Mesothelial cell of epicardium (in vitro differentiated cells): ENCODE measurements around the gene SERPINE2. TPM values are rescaled to one million over a fixed set of nuclear protein-coding genes. Genes with fewer than 3 reads are reported as not detected.

Experiments
- DNase-seq, 2 experiments: peaks; one replicate each; pipeline ENCODE4 v3.0.0; 2021; ENCODE audit warnings: low spot score in 2 of 2; ENCODE audit not compliant: unreplicated experiment in 2 of 2
- H3K27ac Mint-ChIP-seq: 2 replicates; pipeline ENCODE4 v1.8.0; 2021; ENCODE audit warnings: mixed read lengths
- H3K27me3 Mint-ChIP-seq: 2 replicates; pipeline ENCODE4 v1.8.0; 2021; ENCODE audit warnings: low read depth, mixed read lengths
- H3K36me3 Mint-ChIP-seq: 2 replicates; pipeline ENCODE4 v1.8.0; 2021; ENCODE audit warnings: mixed read lengths
- H3K4me1 Mint-ChIP-seq: 2 replicates; pipeline ENCODE4 v1.8.0; 2021; ENCODE audit warnings: mixed read lengths
- H3K4me3 Mint-ChIP-seq: 2 replicates; pipeline ENCODE4 v1.8.0; 2021; ENCODE audit warnings: mild to moderate bottlenecking, moderate library complexity, mixed read lengths
- H3K9me3 Mint-ChIP-seq: 2 replicates; pipeline ENCODE4 v1.8.0; 2021; ENCODE audit warnings: mixed read lengths
- CTCF ChIP-seq: fragments of 200-600 bp; sonication (generic); IDR thresholded peaks from one replicate; pipeline ENCODE4 v1.5.0; 2021; ENCODE audit warnings: antibody characterized with exemption; ENCODE audit not compliant: unreplicated experiment
- total RNA-seq: library from RNA; stranded (reverse); gene quantifications from 3 replicates; pipeline ENCODE4 v1.2.1, GENCODE V29; 2021

The SERPINE2 gene
- total RNA-seq, 1 donor from 2014 or later: 49.9 TPM

GRCh38 chr2:224072541-224073188, 33.6 kb upstream of the SERPINE2 start:
- no peak for TF ChIP-seq CTCF
- H3K4me1 Mint-ChIP-seq: peaks cover 6% of the 10 kb centered on the region
- H3K4me3 Mint-ChIP-seq: no peak overlapping the region
- H3K9me3 Mint-ChIP-seq: no peaks in the 10 kb centered on the region
- no peak for DNase-seq
- H3K27ac Mint-ChIP-seq: peak overlapping the region; percentile 43
- H3K36me3 Mint-ChIP-seq: no peaks in the 10 kb centered on the region
- no peaks in the 10 kb centered on the region for H3K27me3 Mint-ChIP-seq

GRCh38 chr2:224069172-224069571, 30.1 kb upstream of the SERPINE2 start:
- Mint-ChIP-seq H3K4me3 (no peak overlapping the region), H3K36me3 (no peaks in the 10 kb centered on the region), H3K9me3 (no peaks in the 10 kb centered on the region), H3K4me1 (peaks cover 6% of the 10 kb centered on the region), H3K27ac (no peak overlapping the region), H3K27me3 (peaks cover 8% of the 10 kb centered on the region)
- no peak for TF ChIP-seq CTCF
- no peak for DNase-seq

GRCh38 chr2:224063298-224063648, 24.2 kb upstream of the SERPINE2 start:
- DNase-seq: no peak
- Mint-ChIP-seq H3K27me3 (peaks cover 9% of the 10 kb centered on the region), H3K9me3 (no peaks in the 10 kb centered on the region), H3K27ac (no peak overlapping the region), H3K4me3 (no peak overlapping the region), H3K36me3 (no peaks in the 10 kb centered on the region), H3K4me1 (peaks cover 4% of the 10 kb centered on the region)
- no peak for TF ChIP-seq CTCF

GRCh38 chr2:224062481-224063297, 23.6 kb upstream of the SERPINE2 start:
- Mint-ChIP-seq H3K27me3 (peaks cover 9% of the 10 kb centered on the region), H3K27ac (no peak overlapping the region), H3K9me3 (no peaks in the 10 kb centered on the region), H3K4me3 (no peak overlapping the region), H3K4me1 (peaks cover 4% of the 10 kb centered on the region), H3K36me3 (no peaks in the 10 kb centered on the region)
- TF ChIP-seq CTCF: no peak
- no peak for DNase-seq

GRCh38 chr2:224060783-224061482, 21.8 kb upstream of the SERPINE2 start:
- peaks cover 6% of the 10 kb centered on the region for H3K27me3 Mint-ChIP-seq
- no peak for TF ChIP-seq CTCF
- peaks cover 4% of the 10 kb centered on the region for H3K4me1 Mint-ChIP-seq
- no peak for DNase-seq
- no peak overlapping the region for H3K27ac Mint-ChIP-seq
- no peaks in the 10 kb centered on the region for H3K9me3 Mint-ChIP-seq
- H3K36me3 Mint-ChIP-seq: no peaks in the 10 kb centered on the region
- H3K4me3 Mint-ChIP-seq: no peak overlapping the region
